HG02798 (cell line): ENCODE results near the gene TBX10.
A peak's percentile ranks its signal among the peaks of the same experiment; 100 is the strongest.
"Not testable (repeated sequence)": the region's sequence is repeated elsewhere in the genome, so short reads cannot be mapped to it uniquely, and the experiment has no call there.

Experiments used
- ATAC-seq: cut with Tn5 transposase; IDR thresholded peaks from one replicate; pipeline ENCODE4 v1.9.1; 2021; ENCODE audit warnings: mild to moderate bottlenecking; ENCODE audit not compliant: unreplicated experiment, poor library complexity

TBX10 gene

GRCh38 chr11:67646535-67647336, 7.2 kb upstream of the TBX10 start:
- peak; percentile 21 for ATAC-seq

GRCh38 chr11:67645521-67646461, 6.2 kb upstream of the TBX10 start:
- ATAC-seq: no peak

GRCh38 chr11:67644472-67645418, 5.2 kb upstream of the TBX10 start:
- no peak for ATAC-seq

GRCh38 chr11:67644042-67644441, 4.5 kb upstream of the TBX10 start:
- ATAC-seq: no peak

- no peak for ATAC-seq
Observed at GRCh38 chr11:67642173-67643120, 2.9 kb upstream of the TBX10 start.

GRCh38 chr11:67641338-67642172, 2.0 kb upstream of the TBX10 start:
- ATAC-seq: no peak

- ATAC-seq: no peak
Observed at GRCh38 chr11:67640758-67641337, 1.3 kb upstream of the TBX10 start.

GRCh38 chr11:67640021-67640757, 626 bp upstream of the TBX10 start:
- peak; percentile 52 for ATAC-seq

- ATAC-seq: no peak
Observed at GRCh38 chr11:67638535-67639437, 777 bp downstream of the TBX10 start.

GRCh38 chr11:67637441-67637840, 2.1 kb downstream of the TBX10 start:
- not testable (repeated sequence) for ATAC-seq

- ATAC-seq: no peak
Observed at GRCh38 chr11:67636962-67637361, 2.6 kb downstream of the TBX10 start.

- ATAC-seq: no peak
Observed at GRCh38 chr11:67635231-67635521, 4.4 kb downstream of the TBX10 start.

- no peak for ATAC-seq
Observed at GRCh38 chr11:67634366-67635230, 5.0 kb downstream of the TBX10 start.

GRCh38 chr11:67633758-67634365, 5.7 kb downstream of the TBX10 start:
- no peak for ATAC-seq
